Breast epithelium (tissue), 3 donors: ENCODE results near the gene FRMD4A.

Experiments used
- POLR2A ChIP-seq: fragments of 450-650 bp; IDR thresholded peaks from one replicate; pipeline ENCODE4 v1.6.1; 2016; ENCODE audit warnings: antibody characterized with exemption, mild to moderate bottlenecking, moderate library complexity
- POLR2AphosphoS5 ChIP-seq, 3 donors: sonication (generic); formaldehyde crosslinking; IDR thresholded peaks; one replicate each; pipeline ENCODE4 v1.6.1; 2017; ENCODE audit warnings: antibody characterized with exemption in 3 of 3
- TF ChIP-seq, protein P1 (sequence below), 3 donors: fragments of 450-650 bp; IDR thresholded peaks; one replicate each; pipeline ENCODE4 v1.5.1; 2016 to 2017; ENCODE audit warnings: antibody characterized with exemption in 3 of 3, mild to moderate bottlenecking in 3 of 3, moderate library complexity in 3 of 3

DNA sequence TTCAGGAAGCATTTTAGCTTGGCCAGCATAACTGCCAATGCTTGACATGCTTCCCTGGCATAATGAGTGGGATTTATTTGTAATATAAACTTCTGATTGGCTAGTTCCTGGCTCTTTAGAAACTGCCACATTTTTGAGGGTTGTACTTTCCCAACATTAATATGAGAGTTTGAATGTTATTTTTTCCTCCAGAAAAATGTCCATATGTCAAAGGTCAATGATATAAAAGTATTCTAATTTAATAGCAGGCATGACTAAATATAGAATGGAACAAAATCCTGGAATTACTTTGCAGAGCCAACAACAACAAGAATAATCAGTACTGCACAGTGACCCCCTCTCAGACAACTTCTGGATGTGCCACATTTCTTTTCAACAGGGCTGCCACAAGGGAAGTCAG is 391.3 kb downstream of the FRMD4A start:
- TF ChIP-seq, protein P1, sequence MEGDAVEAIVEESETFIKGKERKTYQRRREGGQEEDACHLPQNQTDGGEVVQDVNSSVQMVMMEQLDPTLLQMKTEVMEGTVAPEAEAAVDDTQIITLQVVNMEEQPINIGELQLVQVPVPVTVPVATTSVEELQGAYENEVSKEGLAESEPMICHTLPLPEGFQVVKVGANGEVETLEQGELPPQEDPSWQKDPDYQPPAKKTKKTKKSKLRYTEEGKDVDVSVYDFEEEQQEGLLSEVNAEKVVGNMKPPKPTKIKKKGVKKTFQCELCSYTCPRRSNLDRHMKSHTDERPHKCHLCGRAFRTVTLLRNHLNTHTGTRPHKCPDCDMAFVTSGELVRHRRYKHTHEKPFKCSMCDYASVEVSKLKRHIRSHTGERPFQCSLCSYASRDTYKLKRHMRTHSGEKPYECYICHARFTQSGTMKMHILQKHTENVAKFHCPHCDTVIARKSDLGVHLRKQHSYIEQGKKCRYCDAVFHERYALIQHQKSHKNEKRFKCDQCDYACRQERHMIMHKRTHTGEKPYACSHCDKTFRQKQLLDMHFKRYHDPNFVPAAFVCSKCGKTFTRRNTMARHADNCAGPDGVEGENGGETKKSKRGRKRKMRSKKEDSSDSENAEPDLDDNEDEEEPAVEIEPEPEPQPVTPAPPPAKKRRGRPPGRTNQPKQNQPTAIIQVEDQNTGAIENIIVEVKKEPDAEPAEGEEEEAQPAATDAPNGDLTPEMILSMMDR (IDR thresholded peaks at IDR 0.05), result no peak
- TF ChIP-seq POLR2A (no peak), POLR2AphosphoS5 (IDR thresholded peaks at IDR 0.05) (no peak)
